Colonic mucosa (tissue), 4 donors: Measurements from ENCODE around the gene CERT1. TPM values are rescaled to one million over a fixed set of nuclear protein-coding genes. Genes with fewer than 3 reads are reported as not detected.

Experiments used
- DNase-seq: peaks from one replicate; pipeline ENCODE4 v3.0.0-alpha.2; 2020
- H3K27ac ChIP-seq: fragments of 200-600 bp; one replicate; pipeline ENCODE4 v1.8.0; 2021
- H3K27me3 ChIP-seq: fragments of 200-600 bp; one replicate; pipeline ENCODE4 v1.8.0; 2021
- H3K36me3 ChIP-seq: fragments of 200-600 bp; one replicate; pipeline ENCODE4 v1.8.0; 2021
- H3K4me1 ChIP-seq: fragments of 200-600 bp; one replicate; pipeline ENCODE4 v1.8.0; 2021; ENCODE audit warnings: mild to moderate bottlenecking
- H3K4me3 ChIP-seq: fragments of 200-600 bp; one replicate; pipeline ENCODE4 v1.8.0; 2021
- H3K9ac ChIP-seq, 2 donors: one replicate each; pipeline ENCODE4 v1.7.0; 2013; ENCODE audit warnings: control low read depth in 2 of 2, low read depth in 2 of 2, low read length in 2 of 2
- H3K9me3 ChIP-seq: fragments of 200-600 bp; one replicate; pipeline ENCODE4 v1.8.0; 2021
- intact Hi-C: fragments of 100-400 bp; cut with DNase I; formaldehyde crosslinking; loops from one replicate; pipeline ENCODE4 v1.14.1; 2022
- total RNA-seq, 2 donors: library from RNA; stranded (reverse); fragmentation: NEBNext Ultra II Directional in 1 of 2; extraction: Animal tissue kit (Norgen Biotek cat#: 25700) in 1 of 2; gene quantifications; one replicate each; pipeline ENCODE4 v1.2.1, GENCODE V29; 2021
- TF ChIP-seq, protein P1 (sequence below): fragments of 200-600 bp; IDR thresholded peaks from one replicate; pipeline ENCODE4 v1.8.0; 2022; ENCODE audit warnings: antibody characterized with exemption, mild to moderate bottlenecking
- donor health status: healthy.
- donor health status: DM: no; HTN: no; CAD: no.
- donor health status: DM: no; HTN: no; CAD: no.

Gene CERT1
- total RNA-seq, 2 donors from 2014 or later, result 34.0 to 44.5 TPM

DNA sequence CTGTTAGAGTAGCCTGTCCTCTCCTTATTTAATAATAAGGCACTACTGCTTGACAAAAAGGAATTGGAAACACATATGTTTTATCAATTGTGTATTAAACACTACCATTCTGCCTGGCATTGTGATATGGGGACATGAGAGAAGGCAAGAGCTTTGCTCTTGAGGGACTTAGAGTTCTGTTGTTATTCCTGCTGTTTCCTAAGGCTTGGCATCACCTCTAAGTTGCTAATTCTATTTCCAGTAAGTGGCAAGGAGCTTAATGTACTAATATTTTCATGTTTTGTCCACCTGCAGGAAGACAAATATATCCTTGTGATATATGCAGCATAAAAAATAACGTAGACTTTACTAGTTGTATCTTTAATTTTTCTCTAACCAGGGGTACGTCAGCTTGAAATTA lies 161.8 kb downstream of the CERT1 start:
- Histone ChIP-seq H3K27ac (no peak overlapping the region), H3K9ac (no peak overlapping the region), H3K36me3 (peaks cover 14% of the 10 kb centered on the region), H3K4me3 (no peak overlapping the region), H3K27me3 (no peaks in the 10 kb centered on the region), H3K4me1 (no peaks in the 10 kb centered on the region), H3K9me3 (no peaks in the 10 kb centered on the region)
- no peak for DNase-seq
- intact Hi-C loops, result loop anchor here (10.0 kb wide), 1 partner anchor 155 kb away; no protein-coding TSS in a partner anchor
- TF ChIP-seq, protein P1, sequence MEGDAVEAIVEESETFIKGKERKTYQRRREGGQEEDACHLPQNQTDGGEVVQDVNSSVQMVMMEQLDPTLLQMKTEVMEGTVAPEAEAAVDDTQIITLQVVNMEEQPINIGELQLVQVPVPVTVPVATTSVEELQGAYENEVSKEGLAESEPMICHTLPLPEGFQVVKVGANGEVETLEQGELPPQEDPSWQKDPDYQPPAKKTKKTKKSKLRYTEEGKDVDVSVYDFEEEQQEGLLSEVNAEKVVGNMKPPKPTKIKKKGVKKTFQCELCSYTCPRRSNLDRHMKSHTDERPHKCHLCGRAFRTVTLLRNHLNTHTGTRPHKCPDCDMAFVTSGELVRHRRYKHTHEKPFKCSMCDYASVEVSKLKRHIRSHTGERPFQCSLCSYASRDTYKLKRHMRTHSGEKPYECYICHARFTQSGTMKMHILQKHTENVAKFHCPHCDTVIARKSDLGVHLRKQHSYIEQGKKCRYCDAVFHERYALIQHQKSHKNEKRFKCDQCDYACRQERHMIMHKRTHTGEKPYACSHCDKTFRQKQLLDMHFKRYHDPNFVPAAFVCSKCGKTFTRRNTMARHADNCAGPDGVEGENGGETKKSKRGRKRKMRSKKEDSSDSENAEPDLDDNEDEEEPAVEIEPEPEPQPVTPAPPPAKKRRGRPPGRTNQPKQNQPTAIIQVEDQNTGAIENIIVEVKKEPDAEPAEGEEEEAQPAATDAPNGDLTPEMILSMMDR, result no peak

DNA sequence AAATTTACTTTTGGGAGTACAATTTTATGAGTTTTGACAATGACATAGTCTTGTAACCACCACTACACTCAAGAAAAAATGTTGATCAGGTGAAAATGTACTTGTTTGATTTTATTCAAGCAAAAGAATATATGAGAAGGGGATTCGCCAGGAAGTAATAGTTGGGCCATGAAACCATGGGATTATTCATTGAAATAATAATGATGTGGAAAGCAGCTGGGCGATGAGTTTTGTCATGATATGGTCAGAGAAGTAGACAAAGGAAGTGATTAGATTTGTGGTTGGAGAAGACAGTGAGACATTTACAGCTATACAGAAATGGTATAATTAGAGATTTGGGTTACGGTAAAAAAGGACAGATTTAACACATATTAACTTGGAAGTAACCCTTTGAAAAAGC lies 163.2 kb downstream of the CERT1 start:
- Histone ChIP-seq H3K4me3 (no peak overlapping the region), H3K9me3 (no peaks in the 10 kb centered on the region), H3K36me3 (peaks cover 8% of the 10 kb centered on the region), H3K27me3 (no peaks in the 10 kb centered on the region), H3K9ac (no peak overlapping the region), H3K27ac (no peak overlapping the region), H3K4me1 (no peaks in the 10 kb centered on the region)
- intact Hi-C loops, result no loop called here
- no peak for DNase-seq
- TF ChIP-seq, protein P1, result no peak

DNA sequence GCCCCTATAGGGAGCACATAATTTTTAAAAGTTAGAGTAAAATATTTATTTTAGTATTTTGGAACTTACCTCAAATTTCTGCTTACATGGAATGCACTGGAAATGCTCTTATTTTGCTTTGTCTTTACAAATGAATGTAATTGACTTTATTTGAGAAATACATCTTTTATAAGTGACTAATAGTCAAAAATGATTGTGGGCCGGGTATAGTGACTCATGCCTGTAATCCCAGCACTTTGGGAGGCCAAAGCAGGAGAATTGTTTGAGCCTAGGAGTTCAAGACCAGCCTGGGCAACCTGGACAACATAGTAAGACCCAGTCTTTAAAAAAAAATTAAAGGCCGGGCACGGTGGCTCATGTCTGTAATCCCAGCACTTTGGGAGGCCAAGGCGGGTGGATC lies 168.6 kb downstream of the CERT1 start:
- H3K9ac ChIP-seq, result no peak overlapping the region
- H3K27me3 ChIP-seq, result no peaks in the 10 kb centered on the region
- H3K9me3 ChIP-seq, result no peaks in the 10 kb centered on the region
- H3K4me3 ChIP-seq, result no peak overlapping the region
- DNase-seq, result no peak
- no peak overlapping the region for H3K27ac ChIP-seq
- H3K4me1 ChIP-seq, result no peaks in the 10 kb centered on the region
- intact Hi-C loops, result no loop called here
- TF ChIP-seq, protein P1, result no peak
- H3K36me3 ChIP-seq, result peaks cover 8% of the 10 kb centered on the region

DNA sequence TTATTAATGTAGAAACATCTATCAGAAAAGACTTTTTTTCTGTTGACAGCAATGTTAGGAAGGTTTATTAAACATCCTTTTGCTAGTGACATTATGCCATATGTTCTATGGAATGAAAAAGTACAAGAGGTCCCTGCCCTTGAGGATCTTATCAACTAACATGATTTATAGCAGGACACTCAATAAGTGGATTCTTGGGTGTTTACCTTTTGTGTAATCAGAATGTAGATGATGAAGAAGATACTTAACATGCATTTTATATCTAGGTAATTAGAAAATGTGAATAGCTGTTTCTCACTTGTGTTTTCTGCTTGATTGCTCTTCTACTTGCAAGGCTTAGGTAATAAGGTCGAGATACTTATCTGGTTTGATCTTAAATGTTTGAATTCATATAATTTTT lies 169.5 kb downstream of the CERT1 start:
- Histone ChIP-seq H3K4me1 (no peaks in the 10 kb centered on the region), H3K36me3 (peaks cover 1% of the 10 kb centered on the region), H3K9me3 (no peaks in the 10 kb centered on the region), H3K4me3 (no peak overlapping the region), H3K9ac (no peak overlapping the region), H3K27ac (no peak overlapping the region), H3K27me3 (no peaks in the 10 kb centered on the region)
- intact Hi-C loops, result no loop called here
- TF ChIP-seq, protein P1, result no peak
- no peak for DNase-seq

DNA sequence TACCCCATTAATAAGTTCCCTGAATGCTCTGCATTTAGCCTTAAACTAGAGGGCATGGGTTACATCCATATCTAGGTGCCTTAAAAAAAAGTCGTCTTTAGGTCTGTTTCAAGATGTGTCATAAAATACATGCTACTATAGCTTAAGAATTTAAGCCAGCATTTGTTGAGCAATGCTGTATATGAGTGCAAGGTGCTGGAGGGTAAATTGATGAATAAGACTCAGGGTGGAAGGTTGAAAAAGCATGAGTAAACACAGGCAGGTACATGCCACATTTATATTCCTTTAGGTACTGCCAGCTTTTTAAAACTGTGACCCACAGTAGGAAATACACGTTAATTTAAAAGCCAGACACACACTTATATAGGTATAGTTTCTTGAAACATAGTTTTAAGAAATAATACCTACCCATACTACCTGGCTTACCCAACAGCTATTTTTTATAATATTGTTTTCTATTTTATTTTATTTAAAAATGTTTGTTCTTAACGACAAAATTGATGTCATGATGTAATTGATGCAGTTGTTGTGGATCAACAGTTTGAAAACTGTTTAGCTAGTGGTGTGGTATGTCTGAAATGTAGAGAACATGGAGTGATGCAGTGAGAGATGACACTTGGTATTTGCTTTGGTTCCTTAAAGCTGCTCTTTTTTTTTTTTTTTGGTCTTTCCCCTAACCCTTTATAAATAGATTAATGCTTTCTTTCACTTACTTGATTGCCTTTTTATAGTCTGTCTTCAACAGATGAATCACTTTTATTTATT lies 170.5 kb downstream of the CERT1 start:
- intact Hi-C loops, result no loop called here
- Histone ChIP-seq H3K27me3 (no peaks in the 10 kb centered on the region), H3K4me1 (no peaks in the 10 kb centered on the region), H3K27ac (no peak overlapping the region), H3K4me3 (no peak overlapping the region), H3K9me3 (no peaks in the 10 kb centered on the region), H3K9ac (no peak overlapping the region), H3K36me3 (no peaks in the 10 kb centered on the region)
- TF ChIP-seq, protein P1, result no peak
- no peak for DNase-seq
